ENCODE results near the gene FBXL13. TPM values are rescaled to one million over a fixed set of nuclear protein-coding genes. Genes with fewer than 3 reads are reported as not detected.
"Not testable (repeated sequence)": the region's sequence is repeated elsewhere in the genome, so short reads cannot be mapped to it uniquely, and the experiment has no call there.

The FBXL13 gene
- total RNA-seq, 2 donors from 2014 or later: 1.3 to 1.4 TPM

- no peaks in the 10 kb centered on the region for H3K27me3 Mint-ChIP-seq
- ATAC-seq: no peak
Measured at GRCh38 chr7:102810916-102811315, 263.7 kb downstream of the FBXL13 start.

GRCh38 chr7:102806613-102807012, 268.0 kb downstream of the FBXL13 start:
- no peak for DNase-seq
- no peaks in the 10 kb centered on the region for H3K36me3 Mint-ChIP-seq (ENCODE audit: low read depth)
- H3K9me3 ChIP-seq (ENCODE audit: control insufficient read depth, low read length, poor library complexity, severe bottlenecking): no peaks in the 10 kb centered on the region
- ATAC-seq: no peak
- H3K27me3 Mint-ChIP-seq: no peaks in the 10 kb centered on the region
- H3K4me1 Mint-ChIP-seq: no peaks in the 10 kb centered on the region
- no peak overlapping the region for H3K4me3 Mint-ChIP-seq
- H3K27ac Mint-ChIP-seq: peak overlapping the region; percentile 19

More at GRCh38 chr7:102810916-102811315, 263.7 kb downstream of the FBXL13 start:
- DNase-seq: no peak
- H3K9me3 ChIP-seq (ENCODE audit: control insufficient read depth, low read length, poor library complexity, severe bottlenecking): no peaks in the 10 kb centered on the region
- Mint-ChIP-seq H3K36me3 (ENCODE audit: low read depth) (peaks cover 3% of the 10 kb centered on the region), H3K27ac (no peak overlapping the region), H3K4me1 (peaks cover 2% of the 10 kb centered on the region), H3K4me3 (no peak overlapping the region)

DNA sequence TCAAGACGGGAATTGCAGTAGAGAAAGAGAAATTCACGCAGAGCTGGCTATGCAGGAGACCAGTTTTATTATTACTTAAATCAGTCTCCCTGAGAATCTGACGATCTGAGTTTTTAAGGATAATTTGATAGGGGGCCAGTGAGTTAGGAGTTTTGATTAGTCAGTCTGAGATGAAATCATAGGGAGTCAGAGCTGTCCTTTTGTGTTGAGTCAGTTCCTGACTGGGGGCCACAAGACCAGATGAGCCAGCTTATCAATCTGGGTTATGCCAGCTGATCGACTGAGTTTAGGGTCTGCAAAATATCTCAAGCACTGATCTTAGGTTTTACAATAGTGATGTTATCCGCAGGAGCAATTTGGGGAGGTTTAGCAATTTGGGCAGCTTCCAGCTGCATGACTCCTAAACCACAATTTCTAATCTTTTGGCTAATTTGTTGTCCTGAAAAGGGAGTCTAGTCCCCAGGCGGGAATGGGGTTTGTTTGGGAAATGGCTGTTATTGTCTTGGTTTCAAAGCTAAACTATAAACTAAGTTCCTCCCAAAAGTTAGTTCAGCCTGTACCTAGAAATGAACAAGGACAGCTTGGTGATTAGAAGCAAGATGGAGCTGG, 278.5 kb downstream of the FBXL13 start:
- not testable (repeated sequence) for H3K4me3 Mint-ChIP-seq; ATAC-seq; H3K27ac Mint-ChIP-seq; H3K4me1 Mint-ChIP-seq; H3K36me3 Mint-ChIP-seq (ENCODE audit: low read depth); DNase-seq; H3K27me3 Mint-ChIP-seq; H3K9me3 ChIP-seq (ENCODE audit: control insufficient read depth, low read length, poor library complexity, severe bottlenecking)

GRCh38 chr7:102794567-102794966, 280.0 kb downstream of the FBXL13 start:
- not testable (repeated sequence) for DNase-seq; ATAC-seq; H3K27me3 Mint-ChIP-seq; H3K4me1 Mint-ChIP-seq; H3K9me3 ChIP-seq (ENCODE audit: control insufficient read depth, low read length, poor library complexity, severe bottlenecking); H3K36me3 Mint-ChIP-seq (ENCODE audit: low read depth); H3K27ac Mint-ChIP-seq; H3K4me3 Mint-ChIP-seq

- not testable (repeated sequence) for DNase-seq; ATAC-seq; H3K36me3 Mint-ChIP-seq (ENCODE audit: low read depth); H3K27me3 Mint-ChIP-seq; H3K27ac Mint-ChIP-seq; H3K4me1 Mint-ChIP-seq; H3K9me3 ChIP-seq (ENCODE audit: control insufficient read depth, low read length, poor library complexity, severe bottlenecking); H3K4me3 Mint-ChIP-seq
Measured at GRCh38 chr7:102791831-102792230, 282.8 kb downstream of the FBXL13 start.

- H3K9me3 ChIP-seq (ENCODE audit: control insufficient read depth, low read length, poor library complexity, severe bottlenecking); H3K27me3 Mint-ChIP-seq; H3K36me3 Mint-ChIP-seq (ENCODE audit: low read depth); H3K4me3 Mint-ChIP-seq; H3K27ac Mint-ChIP-seq; H3K4me1 Mint-ChIP-seq; DNase-seq; ATAC-seq: not testable (repeated sequence)
Measured at GRCh38 chr7:102791367-102791766, 283.2 kb downstream of the FBXL13 start.

DNA sequence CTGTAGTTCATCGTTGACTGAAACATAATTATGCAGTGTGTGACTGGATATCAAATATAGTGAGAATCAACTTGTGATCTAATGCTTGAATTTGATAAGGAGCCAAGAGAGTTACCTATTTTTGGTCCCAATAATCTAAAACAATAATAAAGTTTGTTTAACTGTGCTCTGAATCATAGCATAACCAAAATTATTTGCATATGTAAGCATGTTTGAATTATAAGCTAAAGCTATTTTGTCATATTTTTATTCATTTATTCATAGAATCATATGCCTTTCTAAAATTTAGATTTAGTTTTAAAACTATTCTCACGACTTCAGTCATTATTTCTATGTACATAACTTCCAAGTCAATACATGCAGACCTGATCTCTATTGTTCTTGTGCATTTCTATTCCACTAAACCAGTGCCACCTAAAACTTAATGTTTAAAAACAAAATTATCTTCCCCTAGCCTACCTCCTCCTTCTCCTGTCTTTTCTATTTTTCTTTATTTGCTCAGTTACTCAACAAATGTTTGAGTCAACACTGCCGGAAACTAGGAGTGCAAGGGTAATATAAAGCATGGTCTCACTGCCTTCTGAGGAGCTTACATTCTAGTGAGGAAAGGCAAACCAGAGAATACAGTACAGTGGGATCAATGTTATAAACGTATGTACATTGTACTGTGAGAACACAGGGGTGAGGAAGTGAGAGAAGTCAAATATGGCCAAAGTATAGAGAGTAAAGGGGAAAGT, 284.1 kb downstream of the FBXL13 start:
- not testable (repeated sequence) for H3K36me3 Mint-ChIP-seq (ENCODE audit: low read depth); ATAC-seq; H3K27ac Mint-ChIP-seq; DNase-seq; H3K27me3 Mint-ChIP-seq; H3K4me3 Mint-ChIP-seq; H3K9me3 ChIP-seq (ENCODE audit: control insufficient read depth, low read length, poor library complexity, severe bottlenecking); H3K4me1 Mint-ChIP-seq

GRCh38 chr7:102788770-102789169, 285.8 kb downstream of the FBXL13 start:
- H3K27ac Mint-ChIP-seq; DNase-seq; ATAC-seq; H3K9me3 ChIP-seq (ENCODE audit: control insufficient read depth, low read length, poor library complexity, severe bottlenecking); H3K4me3 Mint-ChIP-seq; H3K4me1 Mint-ChIP-seq; H3K36me3 Mint-ChIP-seq (ENCODE audit: low read depth); H3K27me3 Mint-ChIP-seq: not testable (repeated sequence)

GRCh38 chr7:102780926-102781325, 293.7 kb downstream of the FBXL13 start:
- ATAC-seq; H3K4me3 Mint-ChIP-seq; H3K36me3 Mint-ChIP-seq (ENCODE audit: low read depth); H3K4me1 Mint-ChIP-seq; H3K27me3 Mint-ChIP-seq; H3K27ac Mint-ChIP-seq; DNase-seq; H3K9me3 ChIP-seq (ENCODE audit: control insufficient read depth, low read length, poor library complexity, severe bottlenecking): not testable (repeated sequence)

- H3K27me3 Mint-ChIP-seq; H3K9me3 ChIP-seq (ENCODE audit: control insufficient read depth, low read length, poor library complexity, severe bottlenecking); H3K4me1 Mint-ChIP-seq; DNase-seq; H3K4me3 Mint-ChIP-seq; H3K27ac Mint-ChIP-seq; ATAC-seq; H3K36me3 Mint-ChIP-seq (ENCODE audit: low read depth): not testable (repeated sequence)
Measured at GRCh38 chr7:102778663-102779062, 295.9 kb downstream of the FBXL13 start.

DNA sequence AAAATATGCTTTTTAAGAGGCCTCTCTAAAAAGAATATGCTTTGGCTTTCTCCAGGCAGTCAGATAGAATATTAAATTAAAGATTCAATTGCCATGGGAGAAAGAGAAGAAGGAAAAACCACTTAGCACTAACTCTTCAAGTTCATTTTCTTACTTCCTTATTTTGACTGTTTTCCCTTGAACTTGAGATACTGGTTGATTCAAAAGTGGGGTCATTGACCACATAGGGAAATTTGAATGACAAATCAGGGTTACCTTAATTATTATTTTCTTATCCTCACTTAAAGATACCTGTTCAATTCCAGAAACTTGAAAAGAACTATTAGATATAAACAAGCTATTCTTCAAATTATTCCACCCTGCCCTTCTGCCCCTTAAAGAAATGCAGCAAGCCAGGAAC, 298.4 kb downstream of the FBXL13 start:
- DNase-seq, H3K4me3 Mint-ChIP-seq, ATAC-seq: not testable (repeated sequence)

DNA sequence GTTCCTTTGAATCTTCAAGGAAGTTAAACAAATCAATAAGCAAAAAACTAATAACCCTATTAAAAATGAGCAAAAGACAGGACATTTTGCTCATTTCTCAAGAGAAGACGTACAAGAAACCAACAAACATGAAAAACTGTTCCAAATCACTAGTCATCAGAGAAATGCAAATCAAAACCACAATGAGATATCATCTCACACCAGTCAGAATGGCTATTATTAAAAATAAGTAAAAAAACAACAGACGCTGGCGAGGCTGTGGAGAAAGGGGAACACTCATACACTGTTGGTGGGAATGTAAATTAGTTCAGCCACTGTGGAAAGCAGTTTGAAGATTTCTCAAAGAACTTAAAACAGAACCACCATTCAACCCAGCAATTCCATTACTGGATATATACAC, 304.1 kb downstream of the FBXL13 start:
- H3K4me3 Mint-ChIP-seq; H3K36me3 Mint-ChIP-seq (ENCODE audit: low read depth); H3K4me1 Mint-ChIP-seq; DNase-seq; H3K27me3 Mint-ChIP-seq; ATAC-seq; H3K27ac Mint-ChIP-seq; H3K9me3 ChIP-seq (ENCODE audit: control insufficient read depth, low read length, poor library complexity, severe bottlenecking): not testable (repeated sequence)

More for the DNA sequence above, 298.4 kb downstream of the FBXL13 start:
- not testable (repeated sequence) for H3K36me3 Mint-ChIP-seq (ENCODE audit: low read depth); H3K27ac Mint-ChIP-seq; H3K9me3 ChIP-seq (ENCODE audit: control insufficient read depth, low read length, poor library complexity, severe bottlenecking); H3K4me1 Mint-ChIP-seq; H3K27me3 Mint-ChIP-seq

DNA sequence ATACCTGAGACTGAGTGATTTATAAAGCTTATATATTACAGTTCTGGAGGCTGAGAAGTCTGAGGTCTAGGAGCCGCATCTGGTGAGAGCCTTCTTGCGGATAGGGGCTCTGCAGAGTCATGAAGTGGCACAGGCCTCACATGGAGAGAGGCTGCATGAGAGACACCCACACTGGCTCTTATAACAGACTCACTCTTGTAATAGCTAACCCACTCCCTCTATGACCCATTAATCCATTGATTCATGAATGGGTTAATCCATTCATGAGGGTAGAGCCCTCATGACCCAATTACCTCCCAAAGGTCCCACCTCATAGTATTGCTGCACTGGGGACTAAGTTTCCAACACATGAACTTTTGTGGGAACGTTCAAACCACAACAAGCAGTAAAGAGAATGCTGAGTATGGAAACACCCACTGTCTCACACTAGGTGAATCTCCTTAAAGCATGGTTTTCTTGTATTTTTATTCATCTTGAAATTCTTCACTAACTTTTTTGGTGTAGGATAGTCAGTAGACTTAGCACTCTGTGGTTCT, 304.9 kb downstream of the FBXL13 start:
- H3K36me3 Mint-ChIP-seq (ENCODE audit: low read depth); ATAC-seq; H3K4me3 Mint-ChIP-seq; H3K27ac Mint-ChIP-seq; H3K9me3 ChIP-seq (ENCODE audit: control insufficient read depth, low read length, poor library complexity, severe bottlenecking); H3K27me3 Mint-ChIP-seq; DNase-seq; H3K4me1 Mint-ChIP-seq: not testable (repeated sequence)
